Superior temporal gyrus (tissue), 1 donor: ENCODE data around the gene SLA2.
"Not testable (repeated sequence)": the region's sequence is repeated elsewhere in the genome, so short reads cannot be mapped to it uniquely, and the experiment has no call there.

ENCODE experiments used
- DNase-seq: peaks from one replicate; pipeline ENCODE4 v3.0.0-alpha.2; 2016; ENCODE audit errors: extremely low spot score

Gene SLA2

GRCh38 chr20:36645353-36645752 is 643 bp downstream of the SLA2 start:
- DNase-seq = no peak

DNA sequence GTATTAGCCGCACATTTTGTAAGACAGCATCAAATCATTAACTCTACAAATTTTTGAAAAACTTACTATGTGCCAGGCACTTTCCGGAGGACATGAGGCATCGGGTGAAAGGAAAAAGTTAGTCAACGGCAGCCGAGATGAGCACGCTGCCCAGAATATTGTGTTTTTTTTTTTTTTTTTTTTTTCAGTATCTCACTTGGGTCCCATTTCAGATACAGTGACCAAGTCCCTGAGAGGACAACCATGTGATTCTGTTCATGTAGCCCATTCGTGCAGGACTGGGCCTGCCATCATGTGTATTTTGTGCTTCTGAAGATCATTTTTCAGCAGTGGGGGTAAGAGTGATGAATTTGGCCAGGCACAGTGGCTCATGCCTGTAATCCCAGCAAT is 1.3 kb downstream of the SLA2 start:
- DNase-seq = no peak

DNA sequence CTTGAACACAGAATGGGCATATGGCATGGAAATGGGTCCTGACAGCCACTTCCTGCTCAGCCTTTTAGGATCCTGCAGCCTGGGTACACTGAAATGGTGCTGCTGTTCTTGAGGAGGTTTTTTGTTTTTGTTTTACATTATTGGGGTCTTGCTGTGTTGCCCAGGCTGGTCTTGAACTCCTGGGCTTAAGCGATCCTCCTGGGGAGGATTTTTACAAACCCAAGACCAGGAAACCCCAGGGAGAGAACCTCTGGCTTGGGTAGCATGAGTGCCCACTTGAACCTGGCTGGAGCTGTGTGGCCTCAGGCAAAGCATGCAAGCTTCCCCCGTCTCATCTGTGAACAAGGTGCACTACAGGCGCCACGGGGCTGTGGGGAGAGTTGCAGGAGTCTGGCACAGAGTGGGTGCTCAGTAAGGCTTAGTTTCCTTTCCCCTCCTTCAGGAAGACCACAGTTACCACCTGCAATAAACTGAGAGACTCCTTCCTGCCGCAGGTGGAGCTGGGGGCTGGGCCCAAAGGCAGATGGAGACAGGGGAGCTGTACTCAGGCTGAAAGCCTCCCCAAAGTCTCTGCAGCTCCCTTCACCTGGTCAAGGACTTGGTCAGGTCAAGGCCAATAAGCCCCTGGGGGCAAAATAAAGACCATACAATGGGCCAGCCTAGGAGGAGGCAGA is 1.8 kb downstream of the SLA2 start:
- DNase-seq = no peak

DNA sequence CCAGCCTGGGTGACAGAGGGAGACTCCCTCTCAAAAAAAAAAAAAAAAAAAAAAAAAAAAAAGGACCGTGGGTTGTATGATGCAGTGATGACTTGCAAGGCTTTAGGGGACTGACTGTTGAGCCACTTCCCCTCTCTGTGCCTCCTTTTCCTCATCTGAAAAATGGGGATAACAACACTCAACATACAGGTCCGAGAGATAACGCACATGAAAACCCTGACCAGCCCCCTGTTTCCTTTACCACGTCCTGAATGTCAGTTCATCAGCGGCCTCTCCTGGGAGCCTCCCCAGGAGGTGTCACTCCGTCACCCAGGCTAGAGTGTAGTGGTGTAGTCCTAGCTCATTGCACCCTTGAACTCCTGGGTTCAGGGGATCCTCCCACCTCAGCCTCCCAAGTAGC is 3.9 kb downstream of the SLA2 start:
- no peak for DNase-seq

GRCh38 chr20:36641506-36641843 is 4.5 kb downstream of the SLA2 start:
- no peak for DNase-seq

- not testable (repeated sequence) for DNase-seq
Observed at GRCh38 chr20:36638876-36639400, 7.1 kb downstream of the SLA2 start.

DNA sequence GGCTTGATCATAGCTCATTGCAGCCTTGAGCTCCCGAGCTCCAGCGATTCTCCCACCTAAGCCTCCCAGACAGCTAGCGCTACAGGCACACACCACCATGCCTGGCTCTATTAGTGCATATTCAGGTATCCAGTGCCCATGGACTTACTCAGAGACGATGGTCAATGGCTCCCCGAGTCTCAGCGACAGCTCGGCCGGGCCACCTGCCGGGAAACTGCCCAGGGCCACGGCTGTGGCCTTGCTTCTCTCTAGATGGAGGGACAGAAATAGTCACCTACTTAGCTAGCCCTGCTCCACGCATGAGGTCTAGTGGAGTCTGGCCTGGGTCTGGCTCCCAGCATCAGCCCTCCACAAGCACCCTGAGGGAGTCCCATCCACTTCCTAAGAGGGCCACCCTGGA is 11.7 kb downstream of the SLA2 start:
- DNase-seq = no peak

DNA sequence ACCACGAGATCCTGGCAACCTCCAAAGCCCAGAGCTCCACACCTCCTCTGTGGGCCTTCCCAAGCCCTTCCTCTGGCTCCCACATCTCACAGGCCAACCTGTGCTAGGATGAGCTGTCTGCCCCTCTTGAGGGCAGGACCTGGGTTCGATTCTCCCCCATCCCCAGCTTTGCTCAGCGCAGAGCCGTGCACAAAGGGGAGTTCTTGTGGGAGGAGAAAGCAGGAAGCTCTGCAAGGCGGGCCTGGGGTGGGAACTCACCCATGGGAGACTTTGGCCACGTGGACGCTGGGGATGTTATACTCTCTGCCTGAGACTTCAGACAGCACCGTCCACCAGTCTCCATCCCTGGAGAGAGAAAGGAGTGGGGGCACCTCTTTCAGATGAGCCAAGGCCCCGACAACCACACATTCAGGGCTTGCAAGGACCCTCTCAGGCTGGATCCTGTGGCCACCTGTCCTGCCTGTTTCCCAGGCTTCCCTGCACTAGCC is 12.7 kb downstream of the SLA2 start:
- no peak for DNase-seq

GRCh38 chr20:36632487-36633284 is 13.3 kb downstream of the SLA2 start:
- DNase-seq = no peak

- no peak for DNase-seq
Observed at GRCh38 chr20:36632147-36632486, 13.9 kb downstream of the SLA2 start.

DNA sequence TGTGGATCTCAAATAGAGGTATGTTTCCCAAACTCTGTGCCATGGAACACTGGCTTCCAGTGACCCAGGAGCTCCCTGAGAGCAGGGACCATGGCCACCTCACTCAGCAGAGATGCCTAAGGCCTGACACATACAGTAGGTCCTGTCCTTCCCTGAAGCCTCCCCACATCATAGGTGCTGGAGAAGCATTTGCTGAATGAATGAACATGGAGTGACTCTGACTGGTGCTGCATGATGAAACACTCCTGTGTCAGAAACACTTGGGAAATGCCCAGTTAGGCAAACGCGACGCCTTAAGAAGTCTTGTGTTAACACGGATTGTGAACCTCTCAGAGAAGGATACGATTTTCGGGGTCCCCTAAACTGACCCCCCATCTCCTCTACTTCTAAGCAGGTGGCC is 14.3 kb downstream of the SLA2 start:
- no peak for DNase-seq

GRCh38 chr20:36629719-36630681 is 16.0 kb downstream of the SLA2 start:
- DNase-seq = no peak

GRCh38 chr20:36628076-36628475 is 17.9 kb downstream of the SLA2 start:
- no peak for DNase-seq

DNA sequence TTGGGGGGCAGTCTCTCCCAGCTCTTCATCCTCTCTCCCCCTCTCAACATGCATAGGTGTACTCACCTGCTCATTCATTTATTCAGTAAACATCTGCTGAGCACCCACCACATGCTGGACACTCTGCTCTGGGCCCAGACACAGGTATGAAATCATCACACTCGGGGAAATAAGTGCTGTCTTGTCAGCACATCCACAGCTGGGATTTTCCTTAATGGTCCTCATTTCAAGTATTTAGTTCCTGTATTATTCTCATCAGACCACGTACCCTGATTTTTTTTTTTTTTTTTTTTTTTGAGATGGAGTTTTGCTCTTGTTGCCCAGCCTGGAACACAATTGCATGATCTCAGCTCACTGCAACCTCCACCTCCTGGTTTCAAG is 21.1 kb downstream of the SLA2 start:
- DNase-seq = no peak

DNA sequence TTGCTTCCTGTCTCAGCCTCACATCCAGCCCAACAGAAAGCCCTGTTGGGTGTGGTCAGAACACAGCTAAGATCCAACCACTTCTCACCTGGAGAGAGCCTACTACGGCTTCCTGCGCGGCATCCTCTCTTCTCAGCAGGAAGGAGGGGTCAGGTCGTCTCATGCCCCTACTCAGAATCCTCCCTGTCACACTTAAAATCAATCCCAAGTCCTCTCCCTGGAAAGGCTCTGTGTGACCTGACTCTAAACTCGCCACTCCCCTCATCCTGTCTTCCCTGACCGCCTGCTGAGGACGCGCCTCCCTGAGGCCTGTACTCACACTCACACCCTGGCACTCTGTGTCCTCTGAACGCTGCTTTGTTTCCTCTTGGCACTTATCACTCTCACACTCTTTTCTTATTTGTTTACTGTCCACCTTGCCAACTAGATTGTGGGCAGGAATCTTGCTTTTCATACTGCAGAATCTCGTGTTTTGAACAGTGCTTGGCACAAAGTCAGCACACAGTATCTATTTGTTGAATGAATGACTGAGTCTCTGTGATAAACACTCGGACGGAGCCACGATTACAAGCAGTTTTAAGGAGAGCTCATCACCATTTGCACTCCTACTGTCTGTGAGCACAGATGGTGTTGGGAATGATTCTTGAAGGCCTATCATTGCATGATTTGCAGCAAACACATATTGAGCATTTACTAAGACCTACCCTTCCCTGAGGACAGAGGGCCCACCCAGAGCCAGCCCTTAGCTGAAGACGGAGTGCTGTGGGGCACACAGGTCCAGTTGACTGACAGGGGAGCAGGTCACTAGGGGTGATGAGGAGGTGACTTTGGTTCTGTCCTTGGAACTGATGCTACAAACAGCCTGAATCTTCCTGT is 21.7 kb downstream of the SLA2 start:
- peak; percentile 24 for DNase-seq

DNA sequence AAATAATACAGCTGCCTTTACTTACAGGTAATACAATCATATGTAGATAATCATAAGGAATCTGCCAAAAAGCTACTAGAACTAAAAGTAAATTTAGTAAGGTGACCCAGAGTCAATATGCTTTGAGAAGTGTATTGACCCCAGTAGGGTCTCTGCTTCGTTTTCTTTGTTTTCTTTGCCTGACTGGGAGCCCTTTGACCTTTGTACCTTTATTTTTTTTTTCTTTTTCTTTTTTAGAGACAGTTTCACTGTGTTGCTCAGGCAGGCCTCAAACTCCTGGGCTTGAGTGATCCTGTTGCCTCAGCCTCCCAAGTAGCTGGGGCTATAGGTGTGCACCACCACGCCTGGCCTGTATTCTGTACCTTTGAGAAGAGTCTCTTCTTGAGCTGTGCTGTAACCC is 22.6 kb downstream of the SLA2 start:
- DNase-seq = no peak

- DNase-seq = no peak
Observed at GRCh38 chr20:36620917-36621316, 25.1 kb downstream of the SLA2 start.

DNA sequence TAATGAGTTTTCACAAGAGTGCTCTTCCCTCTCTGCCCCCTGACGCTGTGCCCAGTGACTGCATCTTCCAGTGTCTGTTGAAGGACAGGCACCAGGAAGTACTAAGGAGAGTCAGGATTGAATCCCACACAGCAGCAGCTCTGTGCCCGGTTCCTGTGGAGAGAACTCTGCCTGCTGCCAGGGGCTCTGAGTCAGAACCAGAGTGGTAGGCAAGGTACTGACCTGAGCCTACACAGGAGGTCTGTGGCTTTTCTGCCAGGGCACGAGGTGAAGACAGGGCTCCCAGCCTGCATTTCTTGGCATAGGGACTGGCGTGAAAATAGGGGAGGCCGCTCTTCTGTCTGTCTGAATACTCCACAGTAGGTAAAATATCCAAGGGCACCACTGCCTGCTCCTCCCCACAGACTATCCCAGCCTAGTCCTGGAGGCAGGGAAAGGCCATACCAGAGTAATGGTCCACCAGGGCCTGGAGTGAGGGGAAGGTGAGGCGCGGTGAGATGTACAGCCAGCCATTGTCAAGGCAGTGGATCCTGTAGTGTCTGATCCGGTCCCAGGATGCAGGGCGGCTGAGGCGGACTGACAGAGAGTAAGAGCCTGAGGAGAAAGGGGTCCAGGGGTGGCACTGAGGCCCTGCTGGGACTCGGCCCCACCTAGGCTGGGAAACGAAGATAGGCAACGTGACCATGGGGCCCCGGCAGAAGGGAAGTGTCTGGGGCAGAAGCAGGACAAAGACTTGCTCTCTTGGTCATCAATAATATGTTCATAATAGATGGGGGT is 31.0 kb downstream of the SLA2 start:
- DNase-seq = no peak

- DNase-seq = no peak
Observed at GRCh38 chr20:36613974-36614373, 32.0 kb downstream of the SLA2 start.

DNA sequence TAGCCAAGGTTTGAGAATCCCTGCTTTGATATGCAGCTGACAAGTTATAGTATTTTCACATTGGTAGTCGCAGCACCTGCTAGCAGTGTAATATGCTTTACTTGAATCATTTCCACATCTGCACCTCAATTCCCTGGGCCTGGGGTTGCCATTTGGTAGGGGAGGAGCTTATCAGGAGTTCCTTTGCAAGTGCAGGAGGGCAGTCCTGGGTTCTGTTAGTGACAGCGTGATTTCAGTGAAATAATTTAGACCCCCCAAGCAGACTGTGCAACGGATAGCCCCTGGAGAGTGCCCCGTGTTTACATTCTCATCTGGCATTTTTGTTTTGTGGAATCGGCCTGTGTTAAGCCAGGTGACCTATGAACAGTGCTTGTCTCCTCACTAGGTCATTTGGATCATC is 34.4 kb downstream of the SLA2 start:
- DNase-seq = no peak

DNA sequence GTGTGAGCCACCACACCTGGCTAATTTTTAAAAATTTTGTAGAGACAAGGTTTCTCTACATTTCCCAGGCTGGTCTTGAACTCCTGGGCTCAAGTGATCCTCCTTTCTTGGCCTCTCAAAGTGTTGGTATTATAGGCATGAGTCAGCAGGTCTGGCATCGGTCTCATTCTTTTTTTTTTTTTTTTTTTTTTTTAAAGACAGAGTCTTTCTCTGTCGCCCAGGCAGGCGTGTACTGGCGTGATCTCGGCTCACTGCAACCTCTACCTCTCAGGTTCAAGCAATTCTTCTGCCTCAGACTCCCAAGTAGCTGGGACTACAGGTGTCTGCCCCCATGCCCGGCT is 37.6 kb downstream of the SLA2 start:
- not testable (repeated sequence) for DNase-seq
